ENCODE data around the gene IFT172. TPM values are rescaled to one million over a fixed set of nuclear protein-coding genes. Genes with fewer than 3 reads are reported as not detected.

Gene IFT172
- total and polyA plus RNA-seq, 3 experiments from 2014 or later, result 5.3 to 13.8 (median 12.0) TPM

DNA sequence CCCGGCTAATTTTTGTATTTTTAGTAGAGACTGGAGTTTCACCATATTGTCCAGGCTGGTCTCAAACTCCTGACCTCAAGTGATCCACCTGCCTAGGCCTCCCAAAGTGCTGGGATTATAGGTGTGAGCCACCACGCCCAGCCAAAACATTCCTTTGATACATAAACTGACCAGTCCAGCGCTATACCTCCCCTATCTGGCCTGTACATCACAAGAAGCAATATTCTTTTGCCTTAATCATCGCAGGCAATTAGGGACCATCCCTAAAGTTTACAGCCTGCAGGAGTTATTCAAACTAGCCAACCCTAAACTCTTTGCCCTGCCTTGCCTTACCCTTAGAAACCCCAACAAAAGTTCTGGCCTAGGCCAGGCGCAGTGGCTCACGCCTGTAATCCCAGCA is 73.4 kb downstream of the IFT172 start:
- DNase-seq, result no peak
- H3K4me3 ChIP-seq (ENCODE audit: low read length), result no peak overlapping the region
- POLR2A ChIA-PET, result no interaction called here
- CTCF ChIA-PET, result no interaction called here
- Mint-ChIP-seq H3K27me3 (peaks cover 0 to 13% of the 10 kb centered on the region in 2 donors), H3K9me3 (no peaks in the 10 kb centered on the region), H3K4me3 (no peak overlapping the region), H3K36me3 (no peaks in the 10 kb centered on the region), H3K4me1 (no peaks in the 10 kb centered on the region), H3K27ac (no peak overlapping the region)
- H3K9me3 ChIP-seq (ENCODE audit: low read length), result no peaks in the 10 kb centered on the region
- no peak overlapping the region for H3K27ac ChIP-seq (ENCODE audit: low read depth, low read length)
- H3K27me3 ChIP-seq (ENCODE audit: insufficient read depth, low read length, poor library complexity, severe bottlenecking), result no peaks in the 10 kb centered on the region
- H3K36me3 ChIP-seq (ENCODE audit: insufficient read depth, low read length), result no peaks in the 10 kb centered on the region
- H3K4me1 ChIP-seq (ENCODE audit: insufficient read depth, low read length), result no peaks in the 10 kb centered on the region

DNA sequence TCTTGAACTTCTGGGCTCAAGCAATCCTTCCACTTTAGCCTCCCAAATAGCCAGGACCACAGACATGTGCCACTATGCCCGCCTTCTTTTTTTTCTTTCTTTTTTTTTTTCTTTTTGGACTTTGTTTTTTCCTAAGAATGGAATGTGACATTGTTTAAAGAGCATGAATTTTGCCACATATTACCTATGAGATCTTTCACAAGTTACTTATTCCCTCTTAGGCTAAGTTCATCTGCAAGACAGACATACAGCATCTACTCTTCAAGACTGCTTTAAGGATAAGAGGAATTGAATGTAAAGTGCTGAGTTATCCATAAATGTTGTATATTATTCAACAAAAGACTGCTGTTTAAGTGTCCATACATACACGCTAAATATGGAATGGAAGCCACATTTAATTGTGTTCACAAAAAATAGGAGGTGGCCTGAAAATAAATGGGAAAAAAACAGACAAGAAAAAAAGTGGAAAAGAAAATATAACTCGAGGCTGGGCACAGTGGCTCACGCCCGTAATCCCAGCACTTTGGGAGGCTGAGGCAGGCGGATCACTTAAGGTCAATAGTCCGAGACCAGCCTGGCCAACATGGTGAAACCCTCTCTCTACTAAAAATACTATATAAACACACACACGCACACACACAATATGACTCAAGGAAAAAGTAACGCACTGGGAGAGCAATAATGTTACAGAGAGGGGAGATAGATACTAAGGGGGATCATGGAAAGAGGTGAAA is 77.0 kb downstream of the IFT172 start:
- peaks cover 0 to 10% of the 10 kb centered on the region in 2 donors for H3K27me3 Mint-ChIP-seq
- CTCF ChIA-PET, result no interaction called here
- POLR2A ChIA-PET, result no interaction called here
- no peaks in the 10 kb centered on the region for H3K36me3 ChIP-seq (ENCODE audit: insufficient read depth, low read length)
- H3K9me3 Mint-ChIP-seq, result no peaks in the 10 kb centered on the region
- no peaks in the 10 kb centered on the region for H3K27me3 ChIP-seq (ENCODE audit: insufficient read depth, low read length, poor library complexity, severe bottlenecking)
- H3K4me3 ChIP-seq (ENCODE audit: low read length), result no peak overlapping the region
- peak overlapping the region in 1 of 7 donors; percentile 82 for H3K4me3 Mint-ChIP-seq
- DNase-seq, result no peak
- no peaks in the 10 kb centered on the region for H3K9me3 ChIP-seq (ENCODE audit: low read length)
- H3K4me1 ChIP-seq (ENCODE audit: insufficient read depth, low read length), result peaks cover 16% of the 10 kb centered on the region
- H3K27ac ChIP-seq (ENCODE audit: low read depth, low read length), result no peak overlapping the region
- H3K4me1 Mint-ChIP-seq, result peaks cover 17 to 23% (median 21%) of the 10 kb centered on the region in 3 donors
- H3K36me3 Mint-ChIP-seq, result peaks cover 0 to 4% (median 0%) of the 10 kb centered on the region in 3 donors
- H3K27ac Mint-ChIP-seq, result peak overlapping the region in 1 of 8 donors; percentile 71

DNA sequence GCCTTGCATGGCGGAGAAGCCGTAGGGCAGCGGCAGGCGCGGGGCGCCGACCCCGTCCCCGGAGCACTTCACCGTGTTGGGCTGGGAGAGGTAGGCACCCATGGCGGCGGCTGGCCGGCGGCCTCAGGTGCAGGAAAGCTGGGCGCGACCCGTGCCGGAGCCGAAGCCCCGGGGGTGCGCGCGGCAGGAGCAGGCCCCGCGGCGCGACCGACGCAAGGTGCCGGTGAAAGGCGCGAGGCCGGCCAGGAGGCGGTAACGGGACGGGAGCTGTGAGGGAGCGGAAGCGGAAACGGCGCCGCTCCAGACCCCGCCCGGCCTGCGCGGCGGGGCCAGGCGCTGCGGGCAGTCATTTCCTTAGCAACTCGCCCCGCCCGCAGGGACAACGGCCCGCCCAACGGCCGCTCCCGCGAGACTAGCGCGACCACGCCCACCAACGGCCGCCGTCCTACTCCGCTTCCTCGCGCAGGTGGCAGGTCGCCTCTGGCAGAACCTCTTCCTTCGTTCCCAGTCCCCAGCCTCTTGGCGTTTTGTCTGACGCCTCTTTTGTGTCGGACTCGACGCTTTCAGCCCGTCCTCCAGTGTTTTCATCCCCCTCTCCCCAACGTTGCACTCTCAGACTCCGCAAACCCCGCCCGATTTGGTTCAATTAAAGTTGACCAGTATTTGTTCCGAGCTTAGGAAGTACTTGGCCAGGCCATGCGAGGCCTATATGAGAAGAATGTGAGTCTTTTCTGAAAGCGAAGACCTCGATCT is 80.0 kb downstream of the IFT172 start, which contains the start of gene PPM1G:
Gene PPM1G, minus strand, starts transcription at position 271 of the 753 bp plus-strand sequence. Its CDS starts 169 bp downstream, at position 102.
- H3K27ac Mint-ChIP-seq, result peak within 1 kb of the TSS; percentile 88 to 96 (median 94)
- peaks cover 0 to 10% of the 10 kb centered on the region in 2 donors for H3K27me3 Mint-ChIP-seq
- CTCF ChIA-PET, result interaction anchor here (0.7 to 2.1 kb wide), 7 partner anchors 14 to 274 kb away, joined by 3 to 8 read pairs (median 6); partner anchors contain the start of genes NRBP1 and ZNF513
- H3K9me3 ChIP-seq (ENCODE audit: low read length), result no peaks in the 10 kb centered on the region
- H3K4me1 Mint-ChIP-seq, result peaks cover 31 to 48% (median 40%) of the 10 kb centered on the region in 3 donors
- peak within 1 kb of the TSS; percentile 86 for H3K27ac ChIP-seq (ENCODE audit: low read depth, low read length)
- H3K4me1 ChIP-seq (ENCODE audit: insufficient read depth, low read length), result peaks cover 34% of the 10 kb centered on the region
- H3K4me3 ChIP-seq (ENCODE audit: low read length), result peak within 1 kb of the TSS; percentile 66
- no peaks in the 10 kb centered on the region for H3K36me3 ChIP-seq (ENCODE audit: insufficient read depth, low read length)
- H3K36me3 Mint-ChIP-seq, result peaks cover 0 to 21% (median 3%) of the 10 kb centered on the region in 3 donors
- POLR2A ChIA-PET, result interaction anchor here (1.0 to 3.0 kb wide), 8 partner anchors 8 to 254 kb away, joined by 3 to 25 read pairs (median 4); partner anchors contain the start of genes GTF3C2, MPV17, NRBP1 and SLC4A1AP
- H3K27me3 ChIP-seq (ENCODE audit: insufficient read depth, low read length, poor library complexity, severe bottlenecking), result no peaks in the 10 kb centered on the region
- H3K9me3 Mint-ChIP-seq, result no peaks in the 10 kb centered on the region
- H3K4me3 Mint-ChIP-seq, result peak within 1 kb of the TSS; percentile 81 to 96 (median 90)
- DNase-seq, result peak; percentile 94 to 97 (median 95)

DNA sequence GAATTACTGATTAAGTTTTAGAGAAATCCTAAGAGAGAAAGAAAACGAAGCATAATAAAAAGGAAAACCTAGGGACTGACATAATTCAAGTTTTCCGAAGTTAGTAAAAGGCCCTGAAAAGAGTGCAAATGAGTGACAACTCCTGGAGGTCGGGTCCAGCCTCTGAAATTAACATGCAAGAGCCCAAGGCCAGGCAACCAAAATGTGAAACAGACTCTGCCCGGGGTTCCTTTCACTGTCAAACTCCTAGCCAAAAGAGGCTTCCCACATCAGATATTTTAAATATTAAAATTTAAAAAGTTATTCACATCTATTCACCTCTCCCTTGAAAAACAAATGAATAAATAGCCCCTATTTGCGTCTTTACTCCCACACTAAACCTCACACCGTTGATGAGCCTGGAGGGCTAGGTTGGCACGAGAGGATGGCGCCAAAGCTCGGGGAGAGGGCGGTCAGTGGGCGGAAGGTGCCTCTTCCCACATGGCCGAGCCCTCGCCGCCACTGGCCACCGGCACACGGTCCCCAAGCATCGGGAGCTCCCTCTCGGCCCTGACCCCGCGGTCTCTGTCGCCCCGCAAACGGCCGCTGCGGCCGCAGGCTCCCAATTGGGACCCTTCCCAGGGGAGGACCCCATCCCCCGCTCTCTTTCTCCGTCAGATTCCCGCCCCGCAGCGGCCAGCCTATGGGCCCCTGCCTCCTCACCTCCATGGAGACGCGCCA is 80.8 kb downstream of the IFT172 start:
- Mint-ChIP-seq H3K27me3 (peaks cover 0 to 10% of the 10 kb centered on the region in 2 donors), H3K36me3 (peaks cover 0 to 25% (median 3%) of the 10 kb centered on the region in 3 donors), H3K27ac (peak overlapping the region; percentile 68 to 90 (median 88)), H3K9me3 (no peaks in the 10 kb centered on the region), H3K4me3 (peak overlapping the region; percentile 81 to 96 (median 90)), H3K4me1 (peaks cover 32 to 55% (median 47%) of the 10 kb centered on the region in 3 donors)
- H3K4me1 ChIP-seq (ENCODE audit: insufficient read depth, low read length), result peaks cover 34% of the 10 kb centered on the region
- H3K27ac ChIP-seq (ENCODE audit: low read depth, low read length), result peak overlapping the region; percentile 86
- H3K4me3 ChIP-seq (ENCODE audit: low read length), result peak overlapping the region; percentile 66
- ChIA-PET POLR2A (interaction anchor here (0.7 to 3.0 kb wide), 8 partner anchors 20 to 255 kb away, joined by 3 to 25 read pairs (median 4); partner anchors contain the start of genes GTF3C2, MPV17, NRBP1 and SLC4A1AP), CTCF (interaction anchor here (1.3 to 2.1 kb wide), 4 partner anchors 21 to 274 kb away, joined by 3 to 7 read pairs (median 4); partner anchors contain the start of gene ZNF513)
- no peaks in the 10 kb centered on the region for H3K27me3 ChIP-seq (ENCODE audit: insufficient read depth, low read length, poor library complexity, severe bottlenecking)
- no peaks in the 10 kb centered on the region for H3K36me3 ChIP-seq (ENCODE audit: insufficient read depth, low read length)
- no peaks in the 10 kb centered on the region for H3K9me3 ChIP-seq (ENCODE audit: low read length)
- DNase-seq, result no peak

DNA sequence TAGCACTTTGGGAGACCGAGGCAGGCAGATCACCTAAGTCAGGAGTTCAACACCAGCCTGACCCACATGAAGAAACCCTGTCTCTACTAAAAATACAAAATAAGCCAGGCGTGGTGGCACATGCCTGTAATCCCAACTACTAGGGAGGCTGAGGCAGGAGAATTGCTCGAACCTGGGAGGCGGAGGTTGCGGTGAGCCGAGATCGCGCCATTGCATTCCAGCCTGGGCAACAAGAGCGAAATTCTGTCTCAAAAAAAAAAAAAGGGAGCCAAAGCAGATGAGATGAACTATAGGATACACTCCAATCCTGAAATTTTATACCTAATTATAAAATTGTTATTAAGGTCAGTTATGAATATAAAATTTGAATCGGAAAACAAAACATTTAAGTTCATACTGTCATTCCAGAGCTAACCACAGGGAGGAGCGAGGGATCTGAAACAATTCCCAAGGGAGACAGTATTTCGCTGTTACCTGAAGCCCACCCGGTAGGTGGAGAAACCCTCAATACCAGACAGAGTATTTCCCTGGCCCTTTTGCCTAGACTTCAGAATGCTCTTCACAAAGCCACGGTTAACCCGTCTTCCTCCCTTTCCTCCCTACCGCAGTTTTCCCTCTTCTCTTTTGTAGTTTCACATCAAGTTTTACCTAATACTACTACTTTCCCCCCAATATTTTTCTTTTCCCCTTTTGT is 81.6 kb downstream of the IFT172 start:
- peak overlapping the region; percentile 86 for H3K27ac ChIP-seq (ENCODE audit: low read depth, low read length)
- DNase-seq, result no peak
- H3K36me3 ChIP-seq (ENCODE audit: insufficient read depth, low read length), result no peaks in the 10 kb centered on the region
- Mint-ChIP-seq H3K9me3 (no peaks in the 10 kb centered on the region), H3K4me3 (peak overlapping the region; percentile 81 to 96 (median 90)), H3K27me3 (peaks cover 0 to 9% of the 10 kb centered on the region in 2 donors), H3K27ac (peak overlapping the region; percentile 68 to 90 (median 88)), H3K36me3 (peaks cover 0 to 28% (median 4%) of the 10 kb centered on the region in 3 donors), H3K4me1 (peaks cover 37 to 60% (median 53%) of the 10 kb centered on the region in 3 donors)
- H3K27me3 ChIP-seq (ENCODE audit: insufficient read depth, low read length, poor library complexity, severe bottlenecking), result no peaks in the 10 kb centered on the region
- CTCF ChIA-PET, result interaction anchor here (1.6 kb wide), 1 partner anchor 22 kb away, joined by 3 read pairs; no protein-coding TSS in a partner anchor
- POLR2A ChIA-PET, result interaction anchor here (0.7 to 3.0 kb wide), 2 partner anchors 21 to 212 kb away, joined by 3 to 25 read pairs; partner anchors contain the start of gene NRBP1
- peaks cover 34% of the 10 kb centered on the region for H3K4me1 ChIP-seq (ENCODE audit: insufficient read depth, low read length)
- peak overlapping the region; percentile 66 for H3K4me3 ChIP-seq (ENCODE audit: low read length)
- no peaks in the 10 kb centered on the region for H3K9me3 ChIP-seq (ENCODE audit: low read length)

DNA sequence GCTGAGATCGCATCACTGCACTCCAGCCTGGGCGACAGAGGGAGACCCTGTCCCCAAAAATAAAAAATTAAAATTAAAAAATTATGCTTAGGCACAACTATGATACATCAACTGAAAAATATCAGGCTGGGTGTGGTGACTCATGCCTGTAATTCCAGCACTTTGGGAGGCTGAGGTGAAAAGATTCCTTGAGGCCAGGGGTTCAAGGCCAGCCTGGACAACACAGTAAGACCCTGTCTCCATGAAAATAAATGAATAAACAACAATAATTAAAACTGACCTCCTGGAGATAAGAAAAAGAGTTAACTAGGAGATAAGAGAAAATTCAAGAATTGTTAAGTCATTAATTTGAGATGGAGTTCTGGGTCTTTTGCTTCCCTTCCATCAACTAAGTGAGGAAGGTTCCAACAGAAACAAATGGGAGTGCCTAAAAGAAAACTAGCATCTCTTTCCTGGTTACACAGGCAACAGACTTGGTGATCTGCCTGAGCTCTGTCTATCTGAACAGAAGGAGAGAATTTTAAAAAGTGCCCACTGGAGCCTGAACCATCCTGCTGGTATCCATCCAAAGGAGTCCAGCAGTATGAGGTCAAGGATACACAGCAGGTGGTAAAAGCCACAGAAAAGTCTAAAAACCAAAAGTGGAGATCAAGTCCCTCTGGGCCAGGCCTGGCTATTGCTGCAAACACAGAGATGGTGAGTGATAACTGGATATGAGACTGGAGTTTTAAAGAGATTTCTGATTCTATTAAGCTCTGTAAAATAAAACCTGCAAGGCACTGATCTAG is 89.0 kb downstream of the IFT172 start:
- Mint-ChIP-seq H3K4me3 (peak overlapping the region in 1 of 7 donors; percentile 38), H3K9me3 (no peaks in the 10 kb centered on the region), H3K36me3 (peaks cover 0 to 33% (median 4%) of the 10 kb centered on the region in 3 donors), H3K27ac (peak overlapping the region; percentile 11 to 91 (median 66)), H3K27me3 (no peaks in the 10 kb centered on the region), H3K4me1 (peaks cover 32 to 70% (median 61%) of the 10 kb centered on the region in 3 donors)
- no peak overlapping the region for H3K4me3 ChIP-seq (ENCODE audit: low read length)
- DNase-seq, result no peak
- no peaks in the 10 kb centered on the region for H3K27me3 ChIP-seq (ENCODE audit: insufficient read depth, low read length, poor library complexity, severe bottlenecking)
- H3K9me3 ChIP-seq (ENCODE audit: low read length), result no peaks in the 10 kb centered on the region
- H3K4me1 ChIP-seq (ENCODE audit: insufficient read depth, low read length), result peaks cover 5% of the 10 kb centered on the region
- CTCF ChIA-PET, result no interaction called here
- no peak overlapping the region for H3K27ac ChIP-seq (ENCODE audit: low read depth, low read length)
- POLR2A ChIA-PET, result interaction anchor here (0.6 kb wide), 1 partner anchor 9 kb away, joined by 3 read pairs; the partner anchor contains the start of gene PPM1G
- no peaks in the 10 kb centered on the region for H3K36me3 ChIP-seq (ENCODE audit: insufficient read depth, low read length)
